ENCODE data around the gene MT1B. TPM values are rescaled to one million over a fixed set of nuclear protein-coding genes. Genes with fewer than 3 reads are reported as not detected.
"Not testable (repeated sequence)": the region's sequence is repeated elsewhere in the genome, so short reads cannot be mapped to it uniquely, and the experiment has no call there.

Gene MT1B
- total and polyA plus RNA-seq, 9 of the 15 experiments (the other 6 are each of a cell fraction or from before 2014, with no cell fraction given): not detected

DNA sequence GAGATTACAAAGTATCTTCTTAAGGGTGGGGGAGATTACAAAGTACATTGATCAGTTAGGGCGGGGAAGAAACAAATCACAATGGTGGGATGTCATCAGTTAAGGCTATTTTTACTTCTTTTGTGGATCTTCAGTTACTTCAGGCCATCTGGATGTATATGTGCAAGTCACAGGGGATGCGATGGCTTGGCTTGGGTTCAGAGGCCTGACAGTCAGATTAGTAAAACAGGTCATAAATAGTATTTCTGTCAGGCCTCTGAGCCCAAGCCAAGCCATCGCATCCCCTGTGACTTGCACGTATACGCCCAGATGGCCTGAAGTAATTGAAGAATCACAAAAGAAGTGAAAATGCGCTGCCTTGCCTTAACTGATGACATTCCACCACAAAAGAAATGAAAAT, 22.9 kb downstream of the MT1B start:
- H3K4me2 ChIP-seq (ENCODE audit: insufficient read depth, low read length); H3K9ac ChIP-seq (ENCODE audit: insufficient read depth in 1 of 2, low read depth in 2 of 2, low read length in 2 of 2); POLR2A ChIA-PET; H3K9me3 ChIP-seq (replicated peaks; ENCODE audit: control insufficient read depth, insufficient read depth, low read depth, low read length); H3K79me2 ChIP-seq (ENCODE audit: control insufficient read depth, insufficient read depth, low read length); ATAC-seq; BruUV-seq (replicated peaks); H3K27ac ChIP-seq (ENCODE audit: extremely low read depth, low read depth, low read length); H4K20me1 ChIP-seq (replicated peaks; ENCODE audit: control insufficient read depth, insufficient read depth, low read length); DNase-seq (ENCODE audit: extremely low read depth in 1 of 4, low spot score in 3 of 4); in situ Hi-C loops (cut with MboI); H3K4me3 ChIP-seq; H2AFZ ChIP-seq (ENCODE audit: low read depth, low read length); FAIRE-seq; H3K4me1 ChIP-seq (replicated peaks in 1 of 2; ENCODE audit: control insufficient read depth in 2 of 2, insufficient read depth in 2 of 2, low read length in 2 of 2); H3K9me1 ChIP-seq (ENCODE audit: control insufficient read depth, insufficient read depth, low read length); H3K36me3 ChIP-seq (ENCODE audit: control insufficient read depth, insufficient read depth, low read length): not testable (repeated sequence)
- CTCF ChIA-PET (ENCODE audit: low intra/inter-chr PET ratio): interaction anchor here (0.8 to 1.9 kb wide), 3 partner anchors 27 to 115 kb away, joined by 3 to 17 read pairs (median 11); no protein-coding TSS in a partner anchor
- H3K27me3 ChIP-seq (ENCODE audit: control insufficient read depth in 2 of 2, insufficient read depth in 2 of 2, low read length in 2 of 2): peaks cover 27 to 52% of the 10 kb centered on the region in 2 experiments
- 14% methylated on average over 6 of the region's 6 CpGs for WGBS (ENCODE audit: insufficient coverage, low coverage, missing lambda C conversion rate)
- TF ChIP-seq, protein P1, sequence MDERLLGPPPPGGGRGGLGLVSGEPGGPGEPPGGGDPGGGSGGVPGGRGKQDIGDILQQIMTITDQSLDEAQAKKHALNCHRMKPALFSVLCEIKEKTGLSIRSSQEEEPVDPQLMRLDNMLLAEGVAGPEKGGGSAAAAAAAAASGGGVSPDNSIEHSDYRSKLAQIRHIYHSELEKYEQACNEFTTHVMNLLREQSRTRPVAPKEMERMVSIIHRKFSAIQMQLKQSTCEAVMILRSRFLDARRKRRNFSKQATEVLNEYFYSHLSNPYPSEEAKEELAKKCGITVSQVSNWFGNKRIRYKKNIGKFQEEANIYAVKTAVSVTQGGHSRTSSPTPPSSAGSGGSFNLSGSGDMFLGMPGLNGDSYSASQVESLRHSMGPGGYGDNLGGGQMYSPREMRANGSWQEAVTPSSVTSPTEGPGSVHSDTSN (CRISPR knock-in tag; IDR thresholded peaks at IDR 0.05; ENCODE audit: low read depth): not testable (repeated sequence)
- TF ChIP-seq, protein P1 (tag; conservative IDR thresholded peaks at IDR 0.05; ENCODE audit: low read depth): 0 out of 2 replicates have a peak, but pooled peaks have one; percentile 29
- intact Hi-C loops (cut with micrococcal nuclease): loop anchor here (1.0 kb wide), 1 partner anchor 28 kb away; no protein-coding TSS in a partner anchor
